ENCODE results near the gene FRAS1. TPM values are rescaled to one million over a fixed set of nuclear protein-coding genes. Genes with fewer than 3 reads are reported as not detected.

Gene FRAS1
- total RNA-seq, 1 donor from 2014 or later: 163 TPM

DNA sequence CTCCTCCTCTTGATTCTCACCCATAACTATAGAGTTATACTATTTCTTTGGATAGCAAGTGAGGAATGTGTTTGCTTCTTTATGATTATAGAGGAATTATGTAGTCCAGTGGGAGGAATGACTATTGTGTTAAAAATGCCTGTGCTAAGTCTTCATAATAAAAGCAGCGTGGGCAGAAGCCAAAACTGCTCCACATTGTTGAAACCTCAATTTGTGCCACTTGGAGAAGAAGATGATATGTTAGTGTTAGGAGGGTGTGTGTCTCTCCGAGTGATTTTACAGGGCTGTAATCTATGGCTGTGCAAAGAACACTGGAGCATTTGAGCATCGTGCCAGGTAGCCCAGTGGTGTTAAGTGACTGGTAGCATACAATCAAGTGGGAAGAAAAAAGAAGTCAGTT lies 74.3 kb downstream of the FRAS1 start:
- Mint-ChIP-seq H3K27me3 (no peaks in the 10 kb centered on the region), H3K27ac (peak overlapping the region; percentile 53), H3K36me3 (ENCODE audit: insufficient read depth) (peaks cover 14% of the 10 kb centered on the region), H3K4me1 (ENCODE audit: low read depth) (peaks cover 60% of the 10 kb centered on the region), H3K9me3 (ENCODE audit: low read depth) (peaks cover 12% of the 10 kb centered on the region), H3K4me3 (ENCODE audit: low read depth) (no peak overlapping the region)
- TF ChIP-seq, protein P1, sequence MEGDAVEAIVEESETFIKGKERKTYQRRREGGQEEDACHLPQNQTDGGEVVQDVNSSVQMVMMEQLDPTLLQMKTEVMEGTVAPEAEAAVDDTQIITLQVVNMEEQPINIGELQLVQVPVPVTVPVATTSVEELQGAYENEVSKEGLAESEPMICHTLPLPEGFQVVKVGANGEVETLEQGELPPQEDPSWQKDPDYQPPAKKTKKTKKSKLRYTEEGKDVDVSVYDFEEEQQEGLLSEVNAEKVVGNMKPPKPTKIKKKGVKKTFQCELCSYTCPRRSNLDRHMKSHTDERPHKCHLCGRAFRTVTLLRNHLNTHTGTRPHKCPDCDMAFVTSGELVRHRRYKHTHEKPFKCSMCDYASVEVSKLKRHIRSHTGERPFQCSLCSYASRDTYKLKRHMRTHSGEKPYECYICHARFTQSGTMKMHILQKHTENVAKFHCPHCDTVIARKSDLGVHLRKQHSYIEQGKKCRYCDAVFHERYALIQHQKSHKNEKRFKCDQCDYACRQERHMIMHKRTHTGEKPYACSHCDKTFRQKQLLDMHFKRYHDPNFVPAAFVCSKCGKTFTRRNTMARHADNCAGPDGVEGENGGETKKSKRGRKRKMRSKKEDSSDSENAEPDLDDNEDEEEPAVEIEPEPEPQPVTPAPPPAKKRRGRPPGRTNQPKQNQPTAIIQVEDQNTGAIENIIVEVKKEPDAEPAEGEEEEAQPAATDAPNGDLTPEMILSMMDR (IDR thresholded peaks at IDR 0.05; ENCODE audit: unreplicated experiment): no peak
- no peak for DNase-seq (ENCODE audit: low spot score, unreplicated experiment)

DNA sequence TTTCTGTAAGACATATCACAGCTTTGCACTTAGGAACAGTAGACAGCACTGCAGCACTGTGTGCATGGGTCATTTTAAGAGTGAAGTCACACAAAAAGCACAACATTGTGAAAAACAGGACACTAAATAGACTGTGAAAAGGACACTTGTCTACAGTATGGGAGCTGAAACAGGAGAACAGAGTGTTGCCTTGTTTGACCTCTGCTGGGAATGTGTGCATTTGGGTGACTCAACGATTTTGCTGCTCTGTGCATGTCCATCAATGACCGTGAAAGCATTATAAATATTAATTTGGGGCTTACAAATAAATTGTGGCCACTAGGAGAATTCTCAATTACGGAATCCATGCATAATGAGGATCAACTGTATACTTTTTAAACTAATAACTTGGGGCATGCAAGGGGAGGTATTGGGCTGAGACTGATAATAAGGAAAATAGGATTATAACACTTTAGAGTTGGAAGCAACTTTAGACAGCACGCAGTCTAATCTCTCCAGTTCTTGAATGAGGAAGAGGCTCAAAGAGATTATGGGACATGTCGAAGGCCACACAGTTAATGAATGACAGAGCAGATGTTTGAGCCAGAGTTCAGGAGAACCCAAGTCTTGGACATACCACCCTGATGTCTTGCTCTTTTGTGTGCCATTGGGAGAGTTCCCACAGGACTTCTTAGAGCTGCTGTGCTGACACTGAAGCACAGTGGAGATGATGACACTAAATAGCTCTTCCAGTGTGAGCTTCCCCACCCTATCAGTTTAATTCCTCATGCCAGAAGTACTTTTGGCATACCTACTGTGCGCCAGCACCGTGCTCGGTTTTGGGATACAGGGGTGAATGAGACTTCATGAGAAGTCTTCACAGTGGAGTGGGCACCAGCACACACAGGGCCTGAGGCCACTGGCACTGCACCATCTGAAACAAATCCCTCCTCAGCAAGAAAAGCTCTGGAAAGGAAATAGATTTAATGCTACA lies 79.3 kb downstream of the FRAS1 start:
- TF ChIP-seq, protein P1 (IDR thresholded peaks at IDR 0.05; ENCODE audit: unreplicated experiment): no peak
- Mint-ChIP-seq H3K27me3 (no peaks in the 10 kb centered on the region), H3K9me3 (ENCODE audit: low read depth) (peaks cover 4% of the 10 kb centered on the region), H3K36me3 (ENCODE audit: insufficient read depth) (peaks cover 4% of the 10 kb centered on the region), H3K4me1 (ENCODE audit: low read depth) (peaks cover 55% of the 10 kb centered on the region), H3K4me3 (ENCODE audit: low read depth) (no peak overlapping the region), H3K27ac (no peak overlapping the region)
- DNase-seq (ENCODE audit: low spot score, unreplicated experiment): no peak

DNA sequence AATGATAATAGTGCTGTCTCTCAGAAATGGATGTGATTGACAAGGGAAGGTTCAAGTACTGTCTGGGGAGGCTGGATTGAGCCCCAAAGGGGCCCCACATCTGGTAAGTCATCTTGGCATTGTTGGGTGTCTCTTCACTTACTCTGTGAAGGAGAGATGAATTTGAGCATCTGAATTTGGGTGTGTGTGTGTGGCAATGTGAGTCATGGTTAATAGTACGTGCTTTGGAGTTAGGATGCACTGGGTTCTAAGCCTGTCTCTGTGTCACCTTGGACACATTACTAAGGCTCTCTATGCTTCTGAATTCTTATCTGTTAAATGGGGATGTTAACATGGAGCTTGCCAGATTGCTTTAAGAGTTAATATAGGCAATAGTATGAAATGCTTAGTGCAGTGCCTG lies 80.4 kb downstream of the FRAS1 start:
- no peaks in the 10 kb centered on the region for H3K27me3 Mint-ChIP-seq
- H3K36me3 Mint-ChIP-seq (ENCODE audit: insufficient read depth): peaks cover 12% of the 10 kb centered on the region
- H3K4me1 Mint-ChIP-seq (ENCODE audit: low read depth): peaks cover 44% of the 10 kb centered on the region
- no peak overlapping the region for H3K4me3 Mint-ChIP-seq (ENCODE audit: low read depth)
- no peak overlapping the region for H3K27ac Mint-ChIP-seq
- TF ChIP-seq, protein P1 (IDR thresholded peaks at IDR 0.05; ENCODE audit: unreplicated experiment): no peak
- H3K9me3 Mint-ChIP-seq (ENCODE audit: low read depth): peaks cover 16% of the 10 kb centered on the region
- no peak for DNase-seq (ENCODE audit: low spot score, unreplicated experiment)

DNA sequence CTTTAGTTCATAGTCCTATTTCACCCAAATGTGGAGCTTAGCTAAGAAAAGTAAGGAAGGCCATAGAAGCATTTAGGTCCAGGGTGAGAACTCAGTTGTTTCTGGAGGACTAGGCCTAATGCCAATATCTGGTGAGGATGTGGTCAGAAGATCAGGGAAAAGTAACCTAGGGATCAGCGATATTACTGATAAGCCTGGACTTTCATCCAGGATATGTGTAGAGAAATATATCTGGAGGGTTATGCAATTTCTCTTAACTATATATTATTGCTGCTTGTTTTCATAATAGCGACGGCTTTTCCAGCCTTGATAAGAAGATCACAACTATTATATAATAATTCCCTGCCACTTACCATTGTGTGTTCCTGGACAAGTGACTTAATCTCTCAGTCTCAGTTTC lies 81.1 kb downstream of the FRAS1 start:
- Mint-ChIP-seq H3K4me1 (ENCODE audit: low read depth) (peaks cover 37% of the 10 kb centered on the region), H3K36me3 (ENCODE audit: insufficient read depth) (peaks cover 13% of the 10 kb centered on the region), H3K27ac (no peak overlapping the region), H3K9me3 (ENCODE audit: low read depth) (peaks cover 18% of the 10 kb centered on the region), H3K4me3 (ENCODE audit: low read depth) (no peak overlapping the region), H3K27me3 (no peaks in the 10 kb centered on the region)
- DNase-seq (ENCODE audit: low spot score, unreplicated experiment): no peak
- TF ChIP-seq, protein P1 (IDR thresholded peaks at IDR 0.05; ENCODE audit: unreplicated experiment): no peak

DNA sequence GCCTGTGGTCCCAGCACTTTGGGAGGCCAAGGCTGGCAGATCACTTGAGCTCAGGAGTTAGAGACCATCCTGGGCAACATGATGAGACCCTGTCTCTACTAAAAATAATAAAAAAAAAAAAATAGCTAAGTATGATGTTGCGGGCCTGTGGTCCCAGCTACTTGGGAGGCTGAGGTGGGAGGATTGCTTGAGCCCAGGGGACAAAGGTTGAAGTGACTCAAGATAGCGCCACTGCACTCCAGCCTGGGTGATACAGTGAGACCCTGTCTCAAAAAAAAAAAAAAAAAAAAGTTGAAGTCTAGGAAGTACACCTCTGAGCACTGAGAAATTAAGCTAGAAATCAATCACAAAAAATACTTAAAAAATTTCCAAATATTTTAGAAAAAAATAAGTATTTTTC lies 86.5 kb downstream of the FRAS1 start:
- DNase-seq (ENCODE audit: low spot score, unreplicated experiment): no peak
- Mint-ChIP-seq H3K27me3 (no peaks in the 10 kb centered on the region), H3K9me3 (ENCODE audit: low read depth) (peaks cover 18% of the 10 kb centered on the region), H3K27ac (no peak overlapping the region), H3K36me3 (ENCODE audit: insufficient read depth) (peaks cover 17% of the 10 kb centered on the region), H3K4me3 (ENCODE audit: low read depth) (no peak overlapping the region), H3K4me1 (ENCODE audit: low read depth) (peaks cover 30% of the 10 kb centered on the region)
- TF ChIP-seq, protein P1 (IDR thresholded peaks at IDR 0.05; ENCODE audit: unreplicated experiment): no peak

Measured in progenitor cell of endocrine pancreas (in vitro differentiated cells).